C4-2B (cell line): ENCODE data around the gene ZNF888.

Experiments used
- ZFX ChIP-seq: fragments of 450-650 bp; IDR thresholded peaks from 2 replicates; pipeline ENCODE4 v1.6.1; 2017
- TF ChIP-seq, protein P1 (sequence below): fragments of 450-650 bp; conservative IDR thresholded peaks from 2 replicates; pipeline ENCODE4 v1.5.1; 2017; ENCODE audit warnings: mild to moderate bottlenecking

- TF ChIP-seq, protein P1, sequence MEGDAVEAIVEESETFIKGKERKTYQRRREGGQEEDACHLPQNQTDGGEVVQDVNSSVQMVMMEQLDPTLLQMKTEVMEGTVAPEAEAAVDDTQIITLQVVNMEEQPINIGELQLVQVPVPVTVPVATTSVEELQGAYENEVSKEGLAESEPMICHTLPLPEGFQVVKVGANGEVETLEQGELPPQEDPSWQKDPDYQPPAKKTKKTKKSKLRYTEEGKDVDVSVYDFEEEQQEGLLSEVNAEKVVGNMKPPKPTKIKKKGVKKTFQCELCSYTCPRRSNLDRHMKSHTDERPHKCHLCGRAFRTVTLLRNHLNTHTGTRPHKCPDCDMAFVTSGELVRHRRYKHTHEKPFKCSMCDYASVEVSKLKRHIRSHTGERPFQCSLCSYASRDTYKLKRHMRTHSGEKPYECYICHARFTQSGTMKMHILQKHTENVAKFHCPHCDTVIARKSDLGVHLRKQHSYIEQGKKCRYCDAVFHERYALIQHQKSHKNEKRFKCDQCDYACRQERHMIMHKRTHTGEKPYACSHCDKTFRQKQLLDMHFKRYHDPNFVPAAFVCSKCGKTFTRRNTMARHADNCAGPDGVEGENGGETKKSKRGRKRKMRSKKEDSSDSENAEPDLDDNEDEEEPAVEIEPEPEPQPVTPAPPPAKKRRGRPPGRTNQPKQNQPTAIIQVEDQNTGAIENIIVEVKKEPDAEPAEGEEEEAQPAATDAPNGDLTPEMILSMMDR = no peak
- no peak for TF ChIP-seq ZFX
Observed at GRCh38 chr19:52936151-52936953, 13.1 kb upstream of the ZNF888 start.
